ENCODE data around the gene RPRD1A.

DNA sequence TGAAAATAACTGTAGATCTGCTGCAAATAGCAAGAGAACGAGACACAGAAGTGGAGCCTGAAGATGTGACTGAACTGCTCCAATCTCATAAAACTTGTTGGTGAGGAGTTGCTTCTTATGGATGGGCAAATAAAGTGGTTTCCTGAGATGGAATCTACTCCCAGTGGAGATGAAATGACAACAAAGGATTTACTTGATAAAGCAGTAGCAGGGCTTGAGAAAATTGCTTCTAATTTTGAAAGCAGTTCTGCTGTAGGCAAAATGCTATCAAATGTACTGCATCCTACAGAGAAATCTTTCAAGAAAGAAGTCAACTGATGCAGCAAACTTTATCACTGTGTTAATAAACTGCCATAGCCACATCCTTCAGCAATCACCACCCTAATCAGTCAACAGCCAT is 44.0 kb downstream of the RPRD1A start:
- TF ChIP-seq, protein P1, sequence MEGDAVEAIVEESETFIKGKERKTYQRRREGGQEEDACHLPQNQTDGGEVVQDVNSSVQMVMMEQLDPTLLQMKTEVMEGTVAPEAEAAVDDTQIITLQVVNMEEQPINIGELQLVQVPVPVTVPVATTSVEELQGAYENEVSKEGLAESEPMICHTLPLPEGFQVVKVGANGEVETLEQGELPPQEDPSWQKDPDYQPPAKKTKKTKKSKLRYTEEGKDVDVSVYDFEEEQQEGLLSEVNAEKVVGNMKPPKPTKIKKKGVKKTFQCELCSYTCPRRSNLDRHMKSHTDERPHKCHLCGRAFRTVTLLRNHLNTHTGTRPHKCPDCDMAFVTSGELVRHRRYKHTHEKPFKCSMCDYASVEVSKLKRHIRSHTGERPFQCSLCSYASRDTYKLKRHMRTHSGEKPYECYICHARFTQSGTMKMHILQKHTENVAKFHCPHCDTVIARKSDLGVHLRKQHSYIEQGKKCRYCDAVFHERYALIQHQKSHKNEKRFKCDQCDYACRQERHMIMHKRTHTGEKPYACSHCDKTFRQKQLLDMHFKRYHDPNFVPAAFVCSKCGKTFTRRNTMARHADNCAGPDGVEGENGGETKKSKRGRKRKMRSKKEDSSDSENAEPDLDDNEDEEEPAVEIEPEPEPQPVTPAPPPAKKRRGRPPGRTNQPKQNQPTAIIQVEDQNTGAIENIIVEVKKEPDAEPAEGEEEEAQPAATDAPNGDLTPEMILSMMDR (IDR thresholded peaks at IDR 0.05; ENCODE audit: low read depth, low read length, missing input control): no peak
- TF ChIP-seq YY1 (IDR thresholded peaks at IDR 0.05) (no peak), TAF1 (conservative IDR thresholded peaks at IDR 0.05) (no peak), NR2F2 (IDR thresholded peaks at IDR 0.05) (no peak), JUND (IDR thresholded peaks at IDR 0.05) (no peak)
- TF ChIP-seq, protein P2, sequence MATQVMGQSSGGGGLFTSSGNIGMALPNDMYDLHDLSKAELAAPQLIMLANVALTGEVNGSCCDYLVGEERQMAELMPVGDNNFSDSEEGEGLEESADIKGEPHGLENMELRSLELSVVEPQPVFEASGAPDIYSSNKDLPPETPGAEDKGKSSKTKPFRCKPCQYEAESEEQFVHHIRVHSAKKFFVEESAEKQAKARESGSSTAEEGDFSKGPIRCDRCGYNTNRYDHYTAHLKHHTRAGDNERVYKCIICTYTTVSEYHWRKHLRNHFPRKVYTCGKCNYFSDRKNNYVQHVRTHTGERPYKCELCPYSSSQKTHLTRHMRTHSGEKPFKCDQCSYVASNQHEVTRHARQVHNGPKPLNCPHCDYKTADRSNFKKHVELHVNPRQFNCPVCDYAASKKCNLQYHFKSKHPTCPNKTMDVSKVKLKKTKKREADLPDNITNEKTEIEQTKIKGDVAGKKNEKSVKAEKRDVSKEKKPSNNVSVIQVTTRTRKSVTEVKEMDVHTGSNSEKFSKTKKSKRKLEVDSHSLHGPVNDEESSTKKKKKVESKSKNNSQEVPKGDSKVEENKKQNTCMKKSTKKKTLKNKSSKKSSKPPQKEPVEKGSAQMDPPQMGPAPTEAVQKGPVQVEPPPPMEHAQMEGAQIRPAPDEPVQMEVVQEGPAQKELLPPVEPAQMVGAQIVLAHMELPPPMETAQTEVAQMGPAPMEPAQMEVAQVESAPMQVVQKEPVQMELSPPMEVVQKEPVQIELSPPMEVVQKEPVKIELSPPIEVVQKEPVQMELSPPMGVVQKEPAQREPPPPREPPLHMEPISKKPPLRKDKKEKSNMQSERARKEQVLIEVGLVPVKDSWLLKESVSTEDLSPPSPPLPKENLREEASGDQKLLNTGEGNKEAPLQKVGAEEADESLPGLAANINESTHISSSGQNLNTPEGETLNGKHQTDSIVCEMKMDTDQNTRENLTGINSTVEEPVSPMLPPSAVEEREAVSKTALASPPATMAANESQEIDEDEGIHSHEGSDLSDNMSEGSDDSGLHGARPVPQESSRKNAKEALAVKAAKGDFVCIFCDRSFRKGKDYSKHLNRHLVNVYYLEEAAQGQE (IDR thresholded peaks at IDR 0.05): no peak
- TF ChIP-seq, protein P3, sequence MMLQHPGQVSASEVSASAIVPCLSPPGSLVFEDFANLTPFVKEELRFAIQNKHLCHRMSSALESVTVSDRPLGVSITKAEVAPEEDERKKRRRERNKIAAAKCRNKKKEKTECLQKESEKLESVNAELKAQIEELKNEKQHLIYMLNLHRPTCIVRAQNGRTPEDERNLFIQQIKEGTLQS (IDR thresholded peaks at IDR 0.05): no peak
- TF ChIP-seq, protein P4, sequence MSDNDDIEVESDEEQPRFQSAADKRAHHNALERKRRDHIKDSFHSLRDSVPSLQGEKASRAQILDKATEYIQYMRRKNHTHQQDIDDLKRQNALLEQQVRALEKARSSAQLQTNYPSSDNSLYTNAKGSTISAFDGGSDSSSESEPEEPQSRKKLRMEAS (IDR thresholded peaks at IDR 0.05): no peak

Data from liver (tissue), 3 donors.